Neuronal stem cell (in vitro differentiated cells): Measurements from ENCODE around the gene FAM32A.

Experiments
- DNase-seq: peaks from one replicate; pipeline ENCODE4 v3.0.0-alpha.2; 2013; ENCODE audit warnings: low spot score
- H2AFZ ChIP-seq: one replicate; pipeline ENCODE4 v1.6.1; 2013; ENCODE audit warnings: mild to moderate bottlenecking, low read length, inconsistent platforms
- H2AK5ac ChIP-seq: 2 replicates; pipeline ENCODE4 v1.6.1; 2013; ENCODE audit warnings: low read depth, mild to moderate bottlenecking, inconsistent platforms, low read length, moderate library complexity, mixed read lengths
- H2BK120ac ChIP-seq: 2 replicates; pipeline ENCODE4 v1.6.1; 2013; ENCODE audit warnings: low read depth, mild to moderate bottlenecking, inconsistent platforms, low read length, moderate library complexity, mixed read lengths
- H2BK12ac ChIP-seq: one replicate; pipeline ENCODE4 v1.6.1; 2013; ENCODE audit warnings: low read length, inconsistent platforms
- H2BK15ac ChIP-seq: 2 replicates; pipeline ENCODE4 v1.6.1; 2013; ENCODE audit warnings: mild to moderate bottlenecking, low read length, inconsistent platforms, mixed read lengths
- H2BK5ac ChIP-seq: one replicate; pipeline ENCODE4 v1.6.1; 2013; ENCODE audit warnings: inconsistent platforms, mild to moderate bottlenecking, low read length, moderate library complexity
- H3K14ac ChIP-seq: one replicate; pipeline ENCODE4 v1.6.1; 2013; ENCODE audit warnings: low read length, inconsistent platforms
- H3K18ac ChIP-seq: 2 replicates; pipeline ENCODE4 v1.6.1; 2013; ENCODE audit warnings: low read length, inconsistent platforms
- H3K23ac ChIP-seq: 2 replicates; pipeline ENCODE4 v1.6.1; 2013; ENCODE audit warnings: low read depth, mild to moderate bottlenecking, mixed read lengths, low read length, inconsistent platforms; ENCODE audit not compliant: poor library complexity
- H3K27ac ChIP-seq: replicated peaks from 3 replicates; pipeline ENCODE4 v1.5.1; 2013; ENCODE audit warnings: low read length, inconsistent platforms
- H3K27me3 ChIP-seq, 3 experiments: 2 replicates each; pipeline ENCODE4 v1.6.1; 2013; ENCODE audit warnings: low read length in 3 of 3, mild to moderate bottlenecking in 2 of 3, inconsistent platforms in 1 of 3, low read depth in 1 of 3, mixed read lengths in 1 of 3, moderate library complexity in 1 of 3; ENCODE audit not compliant: control insufficient read depth in 3 of 3, insufficient read depth in 3 of 3
- H3K36me3 ChIP-seq, 2 donors: replicated peaks in 1 of 2; 2 replicates each; pipeline ENCODE4 v1.6.1; 2013; ENCODE audit warnings: low read length in 2 of 2; ENCODE audit not compliant: control insufficient read depth in 2 of 2, insufficient read depth in 2 of 2
- H3K4ac ChIP-seq: 2 replicates; pipeline ENCODE4 v1.6.1; 2013; ENCODE audit warnings: inconsistent platforms, mild to moderate bottlenecking, low read length, moderate library complexity
- H3K4me1 ChIP-seq, 2 donors: 1 replicate in 1 of 2; 2 replicates in 1 of 2; pipeline ENCODE4 v1.6.1; 2013; ENCODE audit warnings: low read length in 2 of 2, low read depth in 1 of 2; ENCODE audit not compliant: control insufficient read depth in 2 of 2, insufficient read depth in 1 of 2
- H3K4me2 ChIP-seq: one replicate; pipeline ENCODE4 v1.6.1; 2013; ENCODE audit warnings: mild to moderate bottlenecking, low read length, inconsistent platforms; ENCODE audit not compliant: insufficient read depth, poor library complexity, severe bottlenecking
- H3K4me3 ChIP-seq, 2 donors: 2 replicates each; pipeline ENCODE4 v1.5.1; 2013; ENCODE audit warnings: low read length in 2 of 2, mild to moderate bottlenecking in 2 of 2, inconsistent platforms in 1 of 2, moderate library complexity in 1 of 2
- H3K79me1 ChIP-seq: one replicate; pipeline ENCODE4 v1.6.1; 2013; ENCODE audit warnings: low read depth, mild to moderate bottlenecking, inconsistent platforms, low read length, moderate library complexity
- H3K9ac ChIP-seq: one replicate; pipeline ENCODE4 v1.6.1; 2013; ENCODE audit warnings: mild to moderate bottlenecking, low read depth, low read length, inconsistent platforms; ENCODE audit not compliant: poor library complexity
- H3K9me3 ChIP-seq, 2 donors: replicated peaks in 1 of 2; 2 replicates each; pipeline versions ENCODE3 to v1.6.1; 2013; ENCODE audit warnings: low read length in 2 of 2, mild to moderate bottlenecking in 2 of 2, inconsistent platforms in 1 of 2, low read depth in 1 of 2, mixed read lengths in 1 of 2, moderate library complexity in 1 of 2; ENCODE audit not compliant: control insufficient read depth in 2 of 2, insufficient read depth in 1 of 2
- H4K8ac ChIP-seq: one replicate; pipeline ENCODE4 v1.6.1; 2013; ENCODE audit warnings: low read depth, mild to moderate bottlenecking, inconsistent platforms, low read length, moderate library complexity
- H4K91ac ChIP-seq: one replicate; pipeline ENCODE4 v1.6.1; 2013; ENCODE audit warnings: low read length, low read depth, mild to moderate bottlenecking, inconsistent platforms; ENCODE audit not compliant: poor library complexity
- WGBS, 2 donors: extraction: QIAGEN DNeasy Blood & Tissue Kit; methylation state at CpG; one replicate each; pipeline ENCODE4 v1.1.7; 2013; ENCODE audit warnings: missing lambda C conversion rate in 2 of 2, mixed read lengths in 1 of 2; ENCODE audit not compliant: insufficient read length in 2 of 2, insufficient replicate concordance in 1 of 2; ENCODE audit errors: extremely low coverage in 2 of 2; 5-methylcytosine and 5-hydroxymethylcytosine counted together

FAM32A gene

DNA sequence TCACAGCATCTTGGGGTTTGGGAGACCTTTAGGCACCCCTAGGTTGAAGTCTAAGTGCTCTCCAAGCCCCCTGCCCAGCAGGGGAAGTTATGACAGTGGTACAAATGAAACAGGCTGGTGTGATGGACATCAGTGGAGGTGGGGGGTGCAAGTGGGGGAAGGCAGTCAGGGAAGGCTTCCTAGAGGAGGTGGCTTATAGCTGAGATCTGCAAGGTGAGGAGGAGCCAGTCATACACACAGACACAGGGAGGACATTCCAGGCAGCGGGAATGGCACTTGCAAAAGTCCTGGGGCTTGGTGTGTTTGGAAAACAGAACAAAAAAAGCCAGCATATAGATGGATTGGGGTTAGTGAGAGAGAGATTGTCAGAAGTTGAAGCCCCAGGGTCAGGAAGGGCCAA lies 30.1 kb upstream of the FAM32A start:
- H2BK5ac ChIP-seq: no peak overlapping the region
- WGBS, 2 donors: no CpG with 5 or more reads among the region's 1 CpG
- no peak overlapping the region for H3K27ac ChIP-seq
- H3K27me3 ChIP-seq: no peaks in the 10 kb centered on the region
- H3K9ac ChIP-seq: peak overlapping the region; percentile 32
- no peak overlapping the region for H3K4me2 ChIP-seq
- H3K9me3 ChIP-seq: no peaks in the 10 kb centered on the region
- no peak overlapping the region for H3K14ac ChIP-seq
- H3K4me3 ChIP-seq: no peak overlapping the region
- no peak overlapping the region for H3K23ac ChIP-seq
- no peak overlapping the region for H2AK5ac ChIP-seq
- no peak overlapping the region for H2BK12ac ChIP-seq
- no peak for DNase-seq
- no peak overlapping the region for H4K91ac ChIP-seq
- H2BK120ac ChIP-seq: no peak overlapping the region
- no peaks in the 10 kb centered on the region for H3K36me3 ChIP-seq
- H2AFZ ChIP-seq: no peak overlapping the region
- no peak overlapping the region for H4K8ac ChIP-seq
- H3K18ac ChIP-seq: no peak overlapping the region
- H3K79me1 ChIP-seq: peaks cover 2% of the 10 kb centered on the region
- no peak overlapping the region for H3K4ac ChIP-seq
- H3K4me1 ChIP-seq: no peaks in the 10 kb centered on the region
- H2BK15ac ChIP-seq: no peak overlapping the region

- Histone ChIP-seq H3K36me3 (no peaks in the 10 kb centered on the region), H3K4me3 (no peak overlapping the region), H3K27ac (no peak overlapping the region), H2AK5ac (no peak overlapping the region), H3K9ac (no peak overlapping the region), H3K4me2 (no peak overlapping the region), H2BK12ac (no peak overlapping the region), H2AFZ (no peak overlapping the region), H4K8ac (no peak overlapping the region), H3K79me1 (peaks cover 2% of the 10 kb centered on the region), H3K23ac (no peak overlapping the region), H3K4ac (no peak overlapping the region), H3K14ac (no peak overlapping the region), H2BK120ac (no peak overlapping the region), H3K4me1 (no peaks in the 10 kb centered on the region), H3K9me3 (no peaks in the 10 kb centered on the region), H4K91ac (no peak overlapping the region), H2BK15ac (no peak overlapping the region), H2BK5ac (no peak overlapping the region), H3K27me3 (no peaks in the 10 kb centered on the region), H3K18ac (no peak overlapping the region)
- DNase-seq: no peak
- WGBS, 2 donors: no CpG with 5 or more reads among the region's 6 CpGs
Observed at GRCh38 chr19:16156904-16157303, 28.3 kb upstream of the FAM32A start.

DNA sequence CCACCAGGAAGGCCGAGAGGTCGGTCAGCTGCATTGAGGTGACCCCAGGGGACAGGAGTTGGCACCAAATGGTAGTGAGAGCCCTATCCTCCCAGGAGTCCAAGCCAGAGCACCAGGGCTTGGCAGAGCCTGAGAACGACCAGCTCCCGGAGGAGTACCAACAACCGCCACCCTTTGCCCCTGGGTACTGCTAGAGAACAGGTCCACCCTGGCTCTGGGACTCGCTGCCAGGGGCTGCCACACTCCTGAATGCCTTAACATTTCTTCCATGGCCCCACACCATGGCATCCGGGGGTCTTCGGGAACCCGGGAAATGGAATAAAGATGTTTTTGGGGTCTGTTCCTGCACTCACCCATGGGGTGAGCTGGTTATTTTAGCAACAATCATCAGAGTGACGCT lies 27.6 kb upstream of the FAM32A start:
- no peak overlapping the region for H3K18ac ChIP-seq
- H3K23ac ChIP-seq: no peak overlapping the region
- H3K27ac ChIP-seq: no peak overlapping the region
- no peaks in the 10 kb centered on the region for H3K27me3 ChIP-seq
- no peak overlapping the region for H3K9ac ChIP-seq
- no peak for DNase-seq
- peak overlapping the region; percentile 75 for H2BK5ac ChIP-seq
- no peak overlapping the region for H2AFZ ChIP-seq
- H4K91ac ChIP-seq: no peak overlapping the region
- H3K4me2 ChIP-seq: no peak overlapping the region
- no peak overlapping the region for H3K14ac ChIP-seq
- H3K79me1 ChIP-seq: peaks cover 2% of the 10 kb centered on the region
- peak overlapping the region; percentile 3 for H4K8ac ChIP-seq
- H3K36me3 ChIP-seq: no peaks in the 10 kb centered on the region
- H3K4me3 ChIP-seq: no peak overlapping the region
- no peak overlapping the region for H2BK120ac ChIP-seq
- no peaks in the 10 kb centered on the region for H3K9me3 ChIP-seq
- H3K4me1 ChIP-seq: no peaks in the 10 kb centered on the region
- no peak overlapping the region for H2AK5ac ChIP-seq
- H3K4ac ChIP-seq: no peak overlapping the region
- no peak overlapping the region for H2BK12ac ChIP-seq
- H2BK15ac ChIP-seq: peak overlapping the region; percentile 49
- WGBS, 2 donors: no CpG with 5 or more reads among the region's 10 CpGs

DNA sequence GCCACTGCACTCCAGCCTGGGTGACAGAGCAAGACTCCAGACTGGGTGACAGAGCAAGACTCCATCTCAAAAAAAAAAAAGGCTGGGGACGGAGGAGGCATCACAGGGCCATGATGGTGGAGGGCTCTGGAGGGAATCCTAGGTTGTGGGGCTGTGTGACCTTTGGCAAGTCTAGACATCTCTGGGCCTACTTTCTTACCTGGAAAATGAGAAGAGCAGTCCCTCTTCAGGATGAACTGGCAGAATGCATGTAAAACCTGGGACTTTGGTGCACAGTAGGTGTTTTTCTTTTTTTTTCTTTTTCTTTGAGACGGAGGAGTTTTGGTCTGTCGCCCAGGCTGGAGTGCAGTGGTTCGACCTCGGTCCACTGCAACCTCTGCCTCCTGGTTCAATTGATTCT lies 25.6 kb upstream of the FAM32A start:
- H2BK15ac ChIP-seq: no peak overlapping the region
- H4K91ac ChIP-seq: no peak overlapping the region
- H2BK5ac ChIP-seq: no peak overlapping the region
- no peak overlapping the region for H2BK120ac ChIP-seq
- H3K18ac ChIP-seq: no peak overlapping the region
- no peak overlapping the region for H3K9ac ChIP-seq
- H3K9me3 ChIP-seq: no peaks in the 10 kb centered on the region
- H3K14ac ChIP-seq: no peak overlapping the region
- no peak overlapping the region for H3K23ac ChIP-seq
- H3K4me3 ChIP-seq: no peak overlapping the region
- H4K8ac ChIP-seq: no peak overlapping the region
- no peak for DNase-seq
- H3K27me3 ChIP-seq: no peaks in the 10 kb centered on the region
- no peak overlapping the region for H3K4ac ChIP-seq
- no peaks in the 10 kb centered on the region for H3K36me3 ChIP-seq
- no peak overlapping the region for H2BK12ac ChIP-seq
- no peaks in the 10 kb centered on the region for H3K4me1 ChIP-seq
- H3K4me2 ChIP-seq: no peak overlapping the region
- no peak overlapping the region for H2AK5ac ChIP-seq
- no peak overlapping the region for H2AFZ ChIP-seq
- WGBS, 2 donors: no CpG with 5 or more reads among the region's 5 CpGs
- H3K79me1 ChIP-seq: no peaks in the 10 kb centered on the region
- H3K27ac ChIP-seq: no peak overlapping the region
